IMR-90 (cell line): ENCODE results near the gene RERE. TPM values are rescaled to one million over a fixed set of nuclear protein-coding genes. Genes with fewer than 3 reads are reported as not detected.

Source experiments
- ATAC-seq: fragments of 200-7000 bp; cut with Tn5 transposase; 2 replicates; pipeline ENCODE4 v1.9.1; 2020; ENCODE audit warnings: low read depth, mild to moderate bottlenecking, moderate library complexity
- BruUV-seq: library from RNA; stranded (reverse); fragments of 400-500 nt; replicated peaks from 2 replicates; lab custom pipeline; 2021; lab: Mats Ljungman, UMichigan
- CTCF ChIA-PET: fragments of 300-600 bp; formaldehyde crosslinking; extraction: SDS; loops from one replicate; lab custom pipeline; 2021; ENCODE audit warnings: antibody characterized with exemption; lab: Yijun Ruan, JAX
- POLR2A ChIA-PET: fragments of 300-600 bp; sonication (Branson Sonifier 250); formaldehyde crosslinking; loops from one replicate; lab custom pipeline; 2022; ENCODE audit warnings: antibody characterized with exemption; ENCODE audit not compliant: unreplicated experiment; lab: Charles Lee
- DNase-seq: peaks from one replicate; pipeline ENCODE4 v3.0.0; 2013
- H2AFZ ChIP-seq: replicated peaks from 2 replicates; pipeline ENCODE3; 2013; ENCODE audit warnings: low read length, mild to moderate bottlenecking; ENCODE audit not compliant: poor library complexity
- H2AK5ac ChIP-seq: 2 replicates; pipeline ENCODE4 v1.6.1; 2013; ENCODE audit warnings: low read depth, low read length, inconsistent platforms
- H2AK9ac ChIP-seq: replicated peaks from 2 replicates; pipeline ENCODE3; 2013; ENCODE audit warnings: mild to moderate bottlenecking, low read depth, low read length, moderate library complexity; ENCODE audit not compliant: poor library complexity
- H2BK120ac ChIP-seq: 2 replicates; pipeline ENCODE4 v1.6.1; 2013; ENCODE audit warnings: low read depth, low read length, inconsistent platforms
- H2BK15ac ChIP-seq: 3 replicates; pipeline ENCODE4 v1.6.1; 2013; ENCODE audit warnings: low read depth, low read length, inconsistent platforms
- H2BK20ac ChIP-seq: 2 replicates; pipeline ENCODE4 v1.6.1; 2013; ENCODE audit warnings: low read depth, mild to moderate bottlenecking, inconsistent platforms, low read length, moderate library complexity
- H2BK5ac ChIP-seq: 2 replicates; pipeline ENCODE4 v1.6.1; 2013; ENCODE audit warnings: mild to moderate bottlenecking, low read depth, low read length, inconsistent platforms; ENCODE audit not compliant: poor library complexity, severe bottlenecking
- H3K14ac ChIP-seq: replicated peaks from 2 replicates; pipeline ENCODE4 v1.6.1; 2013; ENCODE audit warnings: low read depth, low read length, inconsistent platforms
- H3K18ac ChIP-seq: 2 replicates; pipeline ENCODE4 v1.6.1; 2013; ENCODE audit warnings: low read depth, low read length, control low read depth
- H3K23ac ChIP-seq: 2 replicates; pipeline ENCODE4 v1.6.1; 2013; ENCODE audit warnings: low read depth, low read length, inconsistent platforms
- H3K27ac ChIP-seq: 2 replicates; pipeline ENCODE4 v1.5.1; 2013; ENCODE audit warnings: mild to moderate bottlenecking, control low read depth, low read length; ENCODE audit not compliant: insufficient read depth
- H3K27me3 ChIP-seq: 2 replicates; pipeline ENCODE4 v1.6.1; 2013; ENCODE audit warnings: low read length; ENCODE audit not compliant: control insufficient read depth, insufficient read depth
- H3K36me3 ChIP-seq: 2 replicates; pipeline ENCODE4 v1.6.1; 2013; ENCODE audit warnings: low read length, mixed read lengths; ENCODE audit not compliant: control insufficient read depth, insufficient read depth
- H3K4ac ChIP-seq: 2 replicates; pipeline ENCODE4 v1.6.1; 2013; ENCODE audit warnings: low read depth, low read length, inconsistent platforms
- H3K4me1 ChIP-seq: 2 replicates; pipeline ENCODE4 v1.6.1; 2013; ENCODE audit warnings: low read length, mixed read lengths; ENCODE audit not compliant: control insufficient read depth, insufficient read depth
- H3K4me2 ChIP-seq: 2 replicates; pipeline ENCODE4 v1.6.1; 2013; ENCODE audit warnings: low read depth, mild to moderate bottlenecking, control low read depth, low read length, moderate library complexity
- H3K4me3 ChIP-seq: 2 replicates; pipeline ENCODE4 v1.5.1; 2013; ENCODE audit warnings: low read depth, mild to moderate bottlenecking, control low read depth, low read length, moderate library complexity; ENCODE audit not compliant: insufficient read depth
- H3K56ac ChIP-seq: 2 replicates; pipeline ENCODE4 v1.6.1; 2013; ENCODE audit warnings: low read length, inconsistent platforms; ENCODE audit not compliant: insufficient read depth; ENCODE audit errors: extremely low read depth
- H3K79me1 ChIP-seq, 2 experiments: 2 replicates each; pipeline ENCODE4 v1.6.1; 2013; ENCODE audit warnings: low read length in 2 of 2, inconsistent platforms in 1 of 2, low read depth in 1 of 2
- H3K9ac ChIP-seq: 2 replicates; pipeline ENCODE4 v1.6.1; 2013; ENCODE audit warnings: low read depth, low read length, control low read depth
- H3K9me1 ChIP-seq: 2 replicates; pipeline ENCODE4 v1.6.1; 2013; ENCODE audit warnings: low read length, inconsistent platforms; ENCODE audit not compliant: insufficient read depth
- H3K9me3 ChIP-seq: 2 replicates; pipeline ENCODE4 v1.6.1; 2013; ENCODE audit warnings: low read length; ENCODE audit not compliant: control insufficient read depth, insufficient read depth
- H4K20me1 ChIP-seq: 2 replicates; pipeline ENCODE4 v1.6.1; 2013; ENCODE audit warnings: low read length, inconsistent platforms; ENCODE audit not compliant: insufficient read depth
- H4K5ac ChIP-seq: 2 replicates; pipeline ENCODE4 v1.6.1; 2013; ENCODE audit warnings: mild to moderate bottlenecking, low read depth, low read length, control low read depth
- H4K8ac ChIP-seq, 2 experiments: 2 replicates each; pipeline ENCODE4 v1.6.1; 2013; ENCODE audit warnings: low read depth in 2 of 2, low read length in 2 of 2, control low read depth in 1 of 2, inconsistent platforms in 1 of 2
- H4K91ac ChIP-seq: 2 replicates; pipeline ENCODE4 v1.6.1; 2013; ENCODE audit warnings: low read depth, low read length, inconsistent platforms; ENCODE audit not compliant: insufficient read depth
- BHLHE40 ChIP-seq: fragments of 150-350 bp; IDR thresholded peaks from 2 replicates; pipeline ENCODE4 v1.6.1; 2016; ENCODE audit warnings: mild to moderate bottlenecking, low read depth, low read length
- CEBPB ChIP-seq: IDR thresholded peaks from 2 replicates; pipeline ENCODE4 v1.6.1; 2012; ENCODE audit warnings: low read depth, low read length, improper control_type of control experiment
- CHD1 ChIP-seq: IDR thresholded peaks from 2 replicates; pipeline ENCODE4 v1.6.1; 2012; ENCODE audit warnings: low read depth, low read length, improper control_type of control experiment
- FOS ChIP-seq: fragments of 150-350 bp; IDR thresholded peaks from 2 replicates; pipeline ENCODE4 v1.6.1; 2016; ENCODE audit warnings: low read depth, low read length
- MAFK ChIP-seq: IDR thresholded peaks from 2 replicates; pipeline ENCODE4 v1.6.1; 2012; ENCODE audit warnings: low read depth, low read length, improper control_type of control experiment
- MAZ ChIP-seq: IDR thresholded peaks from 2 replicates; pipeline ENCODE4 v1.6.1; 2012; ENCODE audit warnings: low read depth, mild to moderate bottlenecking, low read length, improper control_type of control experiment, moderate library complexity, borderline replicate concordance
- MXI1 ChIP-seq: IDR thresholded peaks from 2 replicates; pipeline ENCODE4 v1.6.1; 2012; ENCODE audit warnings: low read depth, mild to moderate bottlenecking, low read length, moderate library complexity, borderline replicate concordance
- NFE2L2 ChIP-seq: fragments of 150-350 bp; IDR thresholded peaks from 2 replicates; pipeline ENCODE4 v1.6.1; 2016; ENCODE audit warnings: low read depth, mild to moderate bottlenecking, low read length
- POLR2A ChIP-seq: IDR thresholded peaks from 2 replicates; pipeline ENCODE4 v1.6.1; 2012; ENCODE audit warnings: mild to moderate bottlenecking, low read depth, low read length
- RAD21 ChIP-seq: IDR thresholded peaks from 2 replicates; pipeline ENCODE4 v1.6.1; 2012; ENCODE audit warnings: low read length, improper control_type of control experiment
- RCOR1 ChIP-seq: IDR thresholded peaks from 2 replicates; pipeline ENCODE4 v1.6.1; 2012; ENCODE audit warnings: mild to moderate bottlenecking, low read length, improper control_type of control experiment; ENCODE audit not compliant: insufficient replicate concordance
- RFX5 ChIP-seq: IDR thresholded peaks from 2 replicates; pipeline ENCODE4 v1.8.0; 2012; ENCODE audit warnings: low read depth, mild to moderate bottlenecking, low read length, moderate library complexity
- SMC3 ChIP-seq: fragments of 150-350 bp; IDR thresholded peaks from 2 replicates; pipeline ENCODE4 v1.6.1; 2016; ENCODE audit warnings: low read depth, mild to moderate bottlenecking, antibody characterized with exemption, low read length, moderate library complexity
- WGBS, 2 experiments: methylation state at CpG; one replicate each; pipeline versions ENCODE4 v1.1.5 to v1.1.7; 2013; ENCODE audit warnings: missing lambda C conversion rate in 2 of 2; ENCODE audit not compliant: insufficient read length in 1 of 2; ENCODE audit errors: extremely low coverage in 2 of 2; 5-methylcytosine and 5-hydroxymethylcytosine counted together
- dilution Hi-C: fragments of 300-500 bp; cut with HindIII; formaldehyde crosslinking; loops from one replicate; pipeline ENCODE4 v1.14.3; 2018; ENCODE audit warnings: low sequenced_read_pairs; ENCODE audit not compliant: unreplicated experiment
- in situ Hi-C: fragments of 300-500 bp; cut with MboI; formaldehyde crosslinking; loops from 3 replicates; pipeline ENCODE4 v1.14.3; 2019; ENCODE audit warnings: low sequenced_read_pairs, inconsistent platforms, mixed read lengths
- intact Hi-C: fragments of 100-400 bp; cut with micrococcal nuclease; formaldehyde crosslinking; loops from 2 replicates; pipeline ENCODE4 v1.10.0; 2022
- polyA plus RNA-seq, 3 experiments: library from polyadenylated mRNA; depleted of rRNA; stranded (reverse); fragments of >200 nt; gene quantifications; 2 replicates each; pipeline ENCODE4 v1.2.3, GENCODE V29; 2012; ENCODE audit warnings: low replicate concordance in 1 of 3
- total RNA-seq: library from RNA; depleted of rRNA; stranded (reverse); fragments of >200 nt; gene quantifications from 2 replicates; pipeline ENCODE4 v1.2.3, GENCODE V29; 2012
- TF ChIP-seq, protein P1 (sequence below): fragments of 150-350 bp; IDR thresholded peaks from 2 replicates; pipeline ENCODE4 v1.6.1; 2016; ENCODE audit warnings: low read depth, mild to moderate bottlenecking, low read length, moderate library complexity, borderline replicate concordance
- TF ChIP-seq, protein P2 (sequence below): fragments of 150-350 bp; IDR thresholded peaks from 2 replicates; pipeline ENCODE4 v1.6.1; 2017; ENCODE audit warnings: mild to moderate bottlenecking, antibody characterized with exemption, low read length, low read depth
- TF ChIP-seq, protein P3 (sequence below): conservative IDR thresholded peaks from 2 replicates; pipeline ENCODE4 v1.5.1; 2012; ENCODE audit warnings: mild to moderate bottlenecking, low read depth, low read length, improper control_type of control experiment

RERE gene
- total and polyA plus RNA-seq, 2 of the 4 experiments (the other 2 are of a cell fraction), result 11.5 to 25.1 TPM

DNA sequence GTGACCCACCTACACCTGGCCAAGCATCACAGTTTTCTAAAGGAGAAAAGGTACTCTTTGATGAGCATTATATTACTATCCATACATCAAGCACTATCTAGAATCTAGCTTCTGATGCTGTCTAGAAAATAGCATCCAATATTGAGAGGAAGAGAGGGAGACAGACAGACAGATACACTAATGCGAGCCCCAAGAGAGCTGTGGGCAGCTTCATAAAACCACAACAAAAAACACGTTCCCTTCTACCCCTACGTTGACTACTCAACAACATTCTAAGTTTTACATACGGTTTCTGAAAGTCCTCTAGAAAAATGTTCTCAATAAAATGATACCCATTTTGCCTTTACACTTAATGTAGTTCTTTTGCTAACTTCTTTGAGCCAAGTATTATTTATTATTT is 277.8 kb downstream of the RERE start:
- no peak overlapping the region for H3K9ac ChIP-seq
- no peak for ATAC-seq

More for the DNA sequence above, 277.8 kb downstream of the RERE start:
- H4K91ac ChIP-seq, result no peak overlapping the region
- no peaks in the 10 kb centered on the region for H3K9me3 ChIP-seq
- dilution Hi-C loops, result no loop called here
- TF ChIP-seq CHD1, result no peak
- TF ChIP-seq NFE2L2, result no peak
- TF ChIP-seq RAD21, result no peak
- TF ChIP-seq, protein P1, sequence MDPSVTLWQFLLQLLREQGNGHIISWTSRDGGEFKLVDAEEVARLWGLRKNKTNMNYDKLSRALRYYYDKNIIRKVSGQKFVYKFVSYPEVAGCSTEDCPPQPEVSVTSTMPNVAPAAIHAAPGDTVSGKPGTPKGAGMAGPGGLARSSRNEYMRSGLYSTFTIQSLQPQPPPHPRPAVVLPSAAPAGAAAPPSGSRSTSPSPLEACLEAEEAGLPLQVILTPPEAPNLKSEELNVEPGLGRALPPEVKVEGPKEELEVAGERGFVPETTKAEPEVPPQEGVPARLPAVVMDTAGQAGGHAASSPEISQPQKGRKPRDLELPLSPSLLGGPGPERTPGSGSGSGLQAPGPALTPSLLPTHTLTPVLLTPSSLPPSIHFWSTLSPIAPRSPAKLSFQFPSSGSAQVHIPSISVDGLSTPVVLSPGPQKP, result no peak
- TF ChIP-seq FOS, result no peak
- no peak for TF ChIP-seq BHLHE40
- TF ChIP-seq, protein P2, sequence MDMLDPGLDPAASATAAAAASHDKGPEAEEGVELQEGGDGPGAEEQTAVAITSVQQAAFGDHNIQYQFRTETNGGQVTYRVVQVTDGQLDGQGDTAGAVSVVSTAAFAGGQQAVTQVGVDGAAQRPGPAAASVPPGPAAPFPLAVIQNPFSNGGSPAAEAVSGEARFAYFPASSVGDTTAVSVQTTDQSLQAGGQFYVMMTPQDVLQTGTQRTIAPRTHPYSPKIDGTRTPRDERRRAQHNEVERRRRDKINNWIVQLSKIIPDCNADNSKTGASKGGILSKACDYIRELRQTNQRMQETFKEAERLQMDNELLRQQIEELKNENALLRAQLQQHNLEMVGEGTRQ, result no peak
- no peak for TF ChIP-seq MAZ
- TF ChIP-seq MAFK, result no peak
- TF ChIP-seq, protein P3, sequence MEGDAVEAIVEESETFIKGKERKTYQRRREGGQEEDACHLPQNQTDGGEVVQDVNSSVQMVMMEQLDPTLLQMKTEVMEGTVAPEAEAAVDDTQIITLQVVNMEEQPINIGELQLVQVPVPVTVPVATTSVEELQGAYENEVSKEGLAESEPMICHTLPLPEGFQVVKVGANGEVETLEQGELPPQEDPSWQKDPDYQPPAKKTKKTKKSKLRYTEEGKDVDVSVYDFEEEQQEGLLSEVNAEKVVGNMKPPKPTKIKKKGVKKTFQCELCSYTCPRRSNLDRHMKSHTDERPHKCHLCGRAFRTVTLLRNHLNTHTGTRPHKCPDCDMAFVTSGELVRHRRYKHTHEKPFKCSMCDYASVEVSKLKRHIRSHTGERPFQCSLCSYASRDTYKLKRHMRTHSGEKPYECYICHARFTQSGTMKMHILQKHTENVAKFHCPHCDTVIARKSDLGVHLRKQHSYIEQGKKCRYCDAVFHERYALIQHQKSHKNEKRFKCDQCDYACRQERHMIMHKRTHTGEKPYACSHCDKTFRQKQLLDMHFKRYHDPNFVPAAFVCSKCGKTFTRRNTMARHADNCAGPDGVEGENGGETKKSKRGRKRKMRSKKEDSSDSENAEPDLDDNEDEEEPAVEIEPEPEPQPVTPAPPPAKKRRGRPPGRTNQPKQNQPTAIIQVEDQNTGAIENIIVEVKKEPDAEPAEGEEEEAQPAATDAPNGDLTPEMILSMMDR, result no peak
- no peak for TF ChIP-seq MXI1
- TF ChIP-seq POLR2A, result no peak
- TF ChIP-seq RCOR1, result no peak
- no peak for TF ChIP-seq RFX5
- TF ChIP-seq SMC3, result no peak
- TF ChIP-seq CEBPB, result no peak
- 0 out of 2 replicates have a peak, but pooled peaks cover 7% of the 10 kb centered on the region for H4K20me1 ChIP-seq
- H3K4ac ChIP-seq, result no peak overlapping the region; the same call in 1 of the 2 replicates
- no peak overlapping the region for H3K4me3 ChIP-seq
- no peak overlapping the region for H3K14ac ChIP-seq
- no peak overlapping the region for H3K56ac ChIP-seq
- H3K79me1 ChIP-seq, result peaks cover 31 to 50% of the 10 kb centered on the region in 2 experiments
- H2AK5ac ChIP-seq, result peak overlapping the region; percentile 5; the same call in 1 of the 2 replicates
- CTCF ChIA-PET, result interaction anchor here (0.6 kb wide), 1 partner anchor 948 kb away, joined by 4 read pairs; no protein-coding TSS in a partner anchor
- no peak overlapping the region for H2BK5ac ChIP-seq
- H3K27ac ChIP-seq, result no peak overlapping the region
- in situ Hi-C loops, result no loop called here
- H2AK9ac ChIP-seq, result no peak overlapping the region
- no peak for DNase-seq
- H2BK15ac ChIP-seq, result no peak overlapping the region
- peaks cover 18% of the 10 kb centered on the region for H3K4me1 ChIP-seq
- no peaks in the 10 kb centered on the region for H3K27me3 ChIP-seq
- H4K8ac ChIP-seq, result no peak overlapping the region; a peak in 1 of 4 replicates
- H2BK120ac ChIP-seq, result no peak overlapping the region
- no peak overlapping the region for H4K5ac ChIP-seq
- POLR2A ChIA-PET, result no interaction called here
- H2BK20ac ChIP-seq, result no peak overlapping the region
- intact Hi-C loops, result no loop called here
- BruUV-seq, result no TSS peak
- peaks cover 4% of the 10 kb centered on the region; the same call in 1 of the 2 replicates for H3K36me3 ChIP-seq
- H3K9me1 ChIP-seq, result peaks cover 11% of the 10 kb centered on the region
- no peak overlapping the region for H3K4me2 ChIP-seq
- no peak overlapping the region for H3K18ac ChIP-seq
- WGBS, 2 experiments, result 100% methylated on average over 2 of the region's 4 CpGs; no CpG with 5 or more reads in 1 of the 2 experiments
- no peak overlapping the region for H2AFZ ChIP-seq
- no peak overlapping the region for H3K23ac ChIP-seq
